Measurements from ENCODE around the gene VKORC1. TPM values are rescaled to one million over a fixed set of nuclear protein-coding genes. Genes with fewer than 3 reads are reported as not detected.

The VKORC1 gene
- total RNA-seq, 4 donors from 2014 or later, result 93.6 to 119 (median 107) TPM

GRCh38 chr16:31050280-31051030, 44.1 kb downstream of the VKORC1 start:
- Histone ChIP-seq H3K4me3 (no peak overlapping the region), H3K36me3 (no peaks in the 10 kb centered on the region), H3K4me1 (no peaks in the 10 kb centered on the region), H3K9me3 (no peaks in the 10 kb centered on the region), H3K27me3 (no peaks in the 10 kb centered on the region), H3K27ac (no peak overlapping the region)
- no peak for ATAC-seq
- 70 to 80% methylated on average over 1 to 3 of the region's 10 CpGs for WGBS, 2 donors (ENCODE audit: low coverage in 1 of 2)
- TF ChIP-seq EP300 (IDR thresholded peaks at IDR 0.05), result no peak

DNA sequence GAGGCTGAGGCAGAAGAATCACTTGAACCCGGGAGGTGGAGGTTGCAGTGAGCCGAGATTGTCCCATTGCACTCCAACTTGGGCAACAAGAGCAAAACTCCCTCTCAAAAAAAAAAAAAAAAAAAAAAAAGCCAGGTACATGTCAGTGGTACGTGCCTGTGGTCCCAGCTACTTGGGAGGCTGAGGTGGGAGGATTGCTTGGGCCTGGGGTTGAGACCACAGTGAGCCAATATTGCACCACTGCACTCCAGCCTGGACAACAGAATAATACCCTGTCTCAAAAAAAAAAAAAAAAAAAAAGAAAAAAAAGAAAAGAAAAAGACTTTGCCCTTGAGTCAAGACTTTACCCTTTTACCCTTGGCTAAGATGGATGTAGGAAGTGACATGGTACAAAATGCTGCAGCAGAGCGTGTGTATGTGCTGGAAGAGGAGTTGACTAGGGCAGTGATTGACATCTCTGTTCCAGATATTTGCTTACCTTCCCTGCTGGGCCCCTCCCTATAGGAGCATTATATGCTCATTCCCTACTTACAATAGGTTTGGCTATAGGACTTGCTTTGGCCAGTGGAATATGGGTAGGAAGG, 50.6 kb downstream of the VKORC1 start:
- no peak overlapping the region for H3K27ac ChIP-seq
- ATAC-seq, result no peak
- H3K4me1 ChIP-seq, result no peaks in the 10 kb centered on the region
- H3K27me3 ChIP-seq, result no peaks in the 10 kb centered on the region
- TF ChIP-seq POLR2A (IDR thresholded peaks at IDR 0.05), result no peak
- no peak for TF ChIP-seq EP300 (IDR thresholded peaks at IDR 0.05)
- no peak for TF ChIP-seq POLR2AphosphoS5 (IDR thresholded peaks at IDR 0.05)
- TF ChIP-seq CTCF (IDR thresholded peaks at IDR 0.05), result no peak
- no peaks in the 10 kb centered on the region for H3K9me3 ChIP-seq
- H3K36me3 ChIP-seq, result peaks cover 0 to 42% of the 10 kb centered on the region in 2 donors
- 79 to 87% methylated on average over 2 to 3 of the region's 4 CpGs for WGBS, 2 donors (ENCODE audit: low coverage in 1 of 2)
- H3K4me3 ChIP-seq, result no peak overlapping the region

DNA sequence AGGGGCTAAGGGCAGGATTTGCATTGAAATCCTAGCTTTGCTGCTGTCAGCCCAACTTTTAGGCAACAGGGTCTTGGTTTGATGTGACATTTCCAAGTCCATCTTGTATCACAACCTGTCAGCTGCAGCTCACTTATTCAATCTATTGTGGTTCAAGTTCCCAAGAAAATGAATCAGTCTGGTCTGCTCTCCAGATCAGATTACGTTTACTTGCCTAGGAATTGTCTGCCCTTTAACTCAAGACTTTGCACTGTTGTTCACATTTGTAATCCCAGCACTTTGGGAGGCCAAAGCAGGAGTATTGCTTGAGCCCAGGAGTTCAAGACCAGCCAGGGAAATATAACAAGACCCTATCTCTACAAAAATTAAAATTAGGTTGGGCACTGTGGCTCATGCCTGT, 51.2 kb downstream of the VKORC1 start:
- Histone ChIP-seq H3K4me1 (no peaks in the 10 kb centered on the region), H3K27ac (no peak overlapping the region), H3K4me3 (no peak overlapping the region), H3K36me3 (peaks cover 0 to 49% of the 10 kb centered on the region in 2 donors), H3K27me3 (no peaks in the 10 kb centered on the region), H3K9me3 (no peaks in the 10 kb centered on the region)
- ATAC-seq, result no peak
- TF ChIP-seq POLR2A (IDR thresholded peaks at IDR 0.05) (no peak), CTCF (IDR thresholded peaks at IDR 0.05) (no peak), EP300 (IDR thresholded peaks at IDR 0.05) (no peak), POLR2AphosphoS5 (IDR thresholded peaks at IDR 0.05) (no peak)
- 100% methylated on average over 1 of the region's 1 CpG; no CpG with 5 or more reads in 1 of the 2 donors for WGBS, 2 donors (ENCODE audit: low coverage in 1 of 2)

- Histone ChIP-seq H3K4me3 (no peak overlapping the region), H3K27ac (no peak overlapping the region), H3K9me3 (no peaks in the 10 kb centered on the region), H3K27me3 (no peaks in the 10 kb centered on the region), H3K4me1 (no peaks in the 10 kb centered on the region), H3K36me3 (peaks cover 0 to 54% of the 10 kb centered on the region in 2 donors)
- no peak for ATAC-seq
- WGBS, 2 donors (ENCODE audit: low coverage in 1 of 2), result 89% methylated on average over 7 of the region's 10 CpGs; no CpG with 5 or more reads in 1 of the 2 donors
- no peak for TF ChIP-seq EP300 (IDR thresholded peaks at IDR 0.05)
Observed at GRCh38 chr16:31042866-31043265, 51.7 kb downstream of the VKORC1 start.

Other genes starting within 250 kb of the VKORC1 start
- 10 to 100 TPM; 39.2 to 48.7 (median 42.0) TPM for gene BCL7C, start 200.7 kb downstream of the VKORC1 start, total RNA-seq
- gene CTF1, start 198.2 kb downstream of the VKORC1 start, total RNA-seq, result 10 to 100 TPM in 1 of 4 donors, 1 to 10 TPM in 3; 5.1 to 14.6 (median 6.2) TPM
- gene FBXL19, start 171.2 kb downstream of the VKORC1 start, total RNA-seq, result 10 to 100 TPM in 3 of 4 donors, 1 to 10 TPM in 1; 10.0 to 23.5 (median 11.9) TPM
- 10 to 100 TPM; 23.7 to 51.5 (median 40.0) TPM for gene ORAI3, start 145.7 kb downstream of the VKORC1 start, total RNA-seq
- gene SETD1A, start 137.0 kb downstream of the VKORC1 start, total RNA-seq, result 10 to 100 TPM in 2 of 4 donors, 1 to 10 TPM in 2; 5.5 to 12.9 (median 10.1) TPM
- gene HSD3B7, start 109.6 kb downstream of the VKORC1 start, total RNA-seq, result 10 to 100 TPM; 10.1 to 26.2 (median 16.0) TPM
- 1 to 10 TPM in 2 of 4 donors, under 1 TPM in 1, not detected in 1; 0.54 to 3.3 (median 1.9) TPM for gene STX1B, start 84.2 kb downstream of the VKORC1 start, total RNA-seq
- 10 to 100 TPM; 32.2 to 40.6 (median 37.2) TPM for gene STX4, start 61.2 kb downstream of the VKORC1 start, total RNA-seq
- gene ZNF668, start 20.6 kb downstream of the VKORC1 start, total RNA-seq, result 10 to 100 TPM in 3 of 4 donors, 1 to 10 TPM in 1; 8.6 to 22.5 (median 12.6) TPM
- gene ZNF646, start 20.4 kb downstream of the VKORC1 start, total RNA-seq, result 10 to 100 TPM; 10.9 to 16.9 (median 13.6) TPM
- 1 to 10 TPM in 3 of 4 donors, under 1 TPM in 1; 0.25 to 4.4 (median 2.6) TPM for gene PRSS53, start 5.9 kb downstream of the VKORC1 start, total RNA-seq
- gene BCKDK, start 13.6 kb upstream of the VKORC1 start, total RNA-seq, result 10 to 100 TPM; 26.5 to 70.2 (median 39.8) TPM
- gene KAT8, start 22.9 kb upstream of the VKORC1 start, total RNA-seq, result 10 to 100 TPM; 65.6 to 81.4 (median 72.3) TPM
- gene PRSS8, start 40.9 kb upstream of the VKORC1 start, total RNA-seq, result 1 to 10 TPM in 1 of 4 donors, not detected in 3; 4.1 TPM
- 10 to 100 TPM in 1 of 4 donors, 1 to 10 TPM in 2, under 1 TPM in 1; 0.17 to 15.3 (median 3.7) TPM for gene PRSS36, start 55.3 kb upstream of the VKORC1 start, total RNA-seq
- gene FUS, start 85.3 kb upstream of the VKORC1 start, total RNA-seq, result 10 to 100 TPM; 12.5 to 69.9 (median 40.0) TPM
- 10 to 100 TPM in 2 of 4 donors, 1 to 10 TPM in 2; 3.9 to 21.8 (median 11.3) TPM for gene PYCARD, start 108.0 kb upstream of the VKORC1 start, total RNA-seq
- gene TRIM72, start 119.3 kb upstream of the VKORC1 start, total RNA-seq, result under 1 TPM in 2 of 4 donors, not detected in 2; under 0.01 to 0.08 TPM
- under 1 TPM in 1 of 4 donors, not detected in 3; 0.93 TPM for gene PYDC1, start 122.3 kb upstream of the VKORC1 start, total RNA-seq
- gene ITGAM, start 165.2 kb upstream of the VKORC1 start, total RNA-seq, result 10 to 100 TPM in 2 of 4 donors, 1 to 10 TPM in 2; 5.4 to 21.4 (median 12.7) TPM